CD4-positive, alpha-beta T cell treated with Interleukin-15 for 1 hour (primary cell): ENCODE measurements around the gene PTH2.
A peak's percentile ranks its signal among the peaks of the same experiment; 100 is the strongest.
"Not testable (repeated sequence)": the region's sequence is repeated elsewhere in the genome, so short reads cannot be mapped to it uniquely, and the experiment has no call there.

ENCODE experiments used
- DNase-seq: peaks from one replicate; pipeline ENCODE4 v3.0.0-alpha.2; 2020

The PTH2 gene

DNA sequence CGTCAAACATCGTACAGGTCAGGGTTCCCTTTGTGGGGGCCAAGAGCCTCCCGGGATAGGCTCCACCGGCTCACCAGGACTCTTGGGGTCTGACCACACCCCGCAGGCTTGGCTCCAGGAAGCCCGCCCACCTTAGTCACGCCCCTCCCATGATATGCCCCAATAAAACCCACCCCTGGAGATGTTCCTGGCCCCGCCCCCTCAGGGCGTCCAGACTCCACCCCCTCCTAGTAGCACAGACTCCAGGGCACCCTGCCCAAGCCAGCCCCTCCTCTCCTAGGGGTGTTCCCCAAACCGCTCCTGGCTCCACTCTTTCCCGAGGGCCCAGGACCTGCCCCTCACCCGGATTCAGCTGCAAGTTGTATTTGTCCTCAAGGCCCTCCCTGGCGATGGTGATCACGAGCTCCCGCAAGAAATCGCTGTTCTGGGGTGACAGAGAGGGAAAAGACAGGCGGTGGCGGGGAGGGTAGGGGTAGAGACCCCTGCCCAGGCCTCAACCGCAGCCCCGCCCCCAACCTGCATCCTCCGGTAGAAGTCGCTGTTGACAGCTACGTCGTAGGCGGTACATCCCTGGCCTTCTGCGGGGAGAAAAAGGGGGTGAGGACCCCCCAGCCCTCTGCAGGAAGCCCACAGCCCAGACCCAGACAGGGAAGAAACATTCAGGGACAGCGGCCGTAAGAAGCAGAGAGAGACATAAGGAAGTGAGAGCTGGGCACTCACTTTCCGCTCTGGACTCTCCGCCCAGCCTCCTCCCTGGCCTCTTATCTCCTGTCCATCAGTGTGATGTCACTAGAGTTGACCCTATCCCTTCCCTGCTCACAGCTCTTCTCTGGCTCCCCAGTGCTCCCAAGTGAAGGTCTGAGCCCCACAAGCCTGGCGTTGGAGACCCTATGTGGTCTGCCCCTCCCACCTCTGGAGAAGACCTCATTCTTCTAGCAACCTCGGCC lies 24.5 kb upstream of the PTH2 start:
- no peak for DNase-seq

DNA sequence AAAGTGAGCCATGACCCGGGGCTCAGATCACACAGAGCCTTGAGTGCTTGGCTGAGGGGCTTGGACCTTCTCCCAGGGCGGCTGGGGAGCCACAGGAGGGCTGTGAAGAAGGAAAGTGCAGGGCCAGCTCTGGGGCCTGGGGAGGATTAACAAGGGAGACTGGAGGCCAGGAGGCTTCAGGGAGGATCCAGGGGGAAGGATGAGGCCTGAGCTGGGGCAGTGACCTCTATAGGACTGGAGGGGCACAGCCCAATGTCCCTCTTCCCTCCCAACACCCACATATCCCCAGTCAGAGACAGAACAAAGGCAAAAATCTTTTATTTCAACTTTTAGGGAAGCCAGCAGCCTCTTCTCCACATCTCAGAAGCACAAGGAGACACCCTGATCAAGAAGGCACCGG lies 22.8 kb upstream of the PTH2 start:
- DNase-seq, result no peak

DNA sequence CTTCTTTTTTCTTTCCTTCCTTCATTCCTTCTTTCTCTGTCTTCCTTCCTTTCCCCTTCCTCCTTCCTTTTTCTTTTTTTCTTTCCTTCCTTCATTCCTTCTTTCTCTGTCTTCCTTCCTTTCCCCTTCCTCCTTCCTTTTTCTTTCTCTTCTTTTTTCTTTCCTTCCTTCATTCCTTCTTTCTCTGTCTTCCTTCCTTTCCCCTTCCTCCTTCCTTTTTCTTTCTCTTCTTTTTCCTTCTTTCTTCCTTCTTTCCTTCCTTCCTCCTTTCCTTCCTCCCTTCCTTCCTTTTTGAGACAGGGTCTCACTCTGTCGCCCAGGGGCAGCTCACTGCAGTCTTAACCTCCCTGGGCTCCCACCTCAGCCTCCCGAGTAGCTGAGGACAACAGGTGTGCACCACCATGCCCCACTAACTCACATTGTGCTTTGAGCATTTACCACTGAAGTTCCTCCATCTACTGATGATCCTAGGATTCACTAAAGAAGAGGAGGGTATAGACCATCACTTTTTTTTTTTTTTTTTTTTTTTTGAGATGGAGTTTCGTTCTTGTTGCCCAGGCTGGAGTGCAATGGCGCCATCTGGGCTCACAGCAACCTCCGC lies 21.0 kb upstream of the PTH2 start:
- DNase-seq, result not testable (repeated sequence)

DNA sequence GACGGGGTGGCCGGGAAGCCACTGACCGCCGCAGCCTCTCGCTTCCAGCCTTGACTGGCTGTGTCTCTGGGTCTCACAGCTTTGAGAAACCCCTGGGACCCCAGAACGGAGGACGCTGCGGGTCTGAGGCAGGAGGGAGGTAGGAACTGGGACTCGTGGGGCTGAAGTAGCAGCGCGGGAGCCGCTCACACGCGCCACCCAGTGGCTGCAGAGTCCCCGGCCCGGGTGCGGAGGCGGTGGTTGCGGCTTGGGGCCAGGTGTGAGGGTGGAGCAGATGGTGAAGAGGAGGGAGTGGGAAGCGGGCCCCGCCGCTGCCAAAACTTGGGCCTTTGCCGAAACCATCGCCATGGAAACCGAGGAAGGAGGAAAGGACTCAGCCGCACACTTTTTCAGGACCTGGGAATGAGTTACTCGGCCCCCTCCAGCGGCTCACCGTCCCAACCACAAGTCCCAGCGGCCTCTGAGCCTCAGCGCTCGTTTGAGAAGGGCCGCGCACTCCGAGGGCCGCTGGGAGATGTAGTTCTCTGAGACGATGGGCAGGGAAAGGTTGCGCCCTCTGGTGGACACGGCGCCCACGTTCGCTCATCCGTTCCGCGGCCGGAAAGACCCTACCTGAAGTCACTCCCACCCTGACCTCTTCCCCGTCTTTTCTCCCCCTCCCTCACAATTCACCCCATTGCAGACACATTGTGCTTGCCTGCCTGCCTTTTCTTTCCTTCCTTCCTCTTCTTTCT lies 20.3 kb upstream of the PTH2 start:
- DNase-seq, result peak; percentile 92

GRCh38 chr19:49442771-49443365 lies 19.6 kb upstream of the PTH2 start:
- DNase-seq, result peak; percentile 46

- DNase-seq, result no peak
Measured at GRCh38 chr19:49442354-49442753, 19.1 kb upstream of the PTH2 start.

- no peak for DNase-seq
Measured at GRCh38 chr19:49441960-49442350, 18.7 kb upstream of the PTH2 start.

DNA sequence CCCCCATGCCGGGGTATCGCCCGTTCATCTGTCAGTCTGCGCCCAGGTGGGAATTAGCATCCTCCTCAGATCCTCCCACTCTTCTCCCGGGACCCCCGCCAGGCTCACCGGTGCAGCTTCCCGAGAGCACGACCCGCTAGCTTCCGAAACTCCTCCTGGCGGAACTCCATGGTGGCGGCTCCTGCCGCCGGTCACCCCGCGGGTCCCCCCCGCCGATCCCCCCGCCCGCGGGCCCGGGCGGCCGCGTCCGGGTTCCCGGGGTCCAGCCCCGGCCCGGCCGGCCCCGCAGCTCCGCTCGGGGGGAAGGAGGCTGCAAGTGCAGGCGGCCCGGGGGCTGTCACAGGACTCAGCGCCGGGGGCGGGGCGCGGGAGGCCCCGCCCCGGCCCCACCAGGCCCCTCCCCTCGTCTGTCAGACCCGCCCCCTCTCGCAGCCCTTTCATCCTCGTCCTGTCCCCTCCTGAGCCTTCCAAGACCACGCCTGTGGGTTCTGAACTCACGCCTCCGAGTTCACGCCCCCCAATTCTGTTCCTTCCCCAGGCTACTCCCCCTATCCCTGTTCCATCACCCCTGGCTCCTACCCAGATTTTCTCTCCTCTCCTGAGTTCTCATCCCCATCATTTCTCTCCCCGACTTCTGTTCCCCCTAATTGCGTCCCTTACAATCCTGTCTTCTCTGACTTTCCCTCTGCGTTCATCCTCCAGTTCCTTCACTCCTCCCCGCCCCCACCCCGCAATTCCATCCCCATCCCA lies 18.1 kb upstream of the PTH2 start, which contains the start of gene SLC17A7:
Gene SLC17A7 (minus strand): TSS at position 318 of the 750 bp plus-strand sequence. CDS start 148 bp downstream, at position 170.
- peak; percentile 47 for DNase-seq

DNA sequence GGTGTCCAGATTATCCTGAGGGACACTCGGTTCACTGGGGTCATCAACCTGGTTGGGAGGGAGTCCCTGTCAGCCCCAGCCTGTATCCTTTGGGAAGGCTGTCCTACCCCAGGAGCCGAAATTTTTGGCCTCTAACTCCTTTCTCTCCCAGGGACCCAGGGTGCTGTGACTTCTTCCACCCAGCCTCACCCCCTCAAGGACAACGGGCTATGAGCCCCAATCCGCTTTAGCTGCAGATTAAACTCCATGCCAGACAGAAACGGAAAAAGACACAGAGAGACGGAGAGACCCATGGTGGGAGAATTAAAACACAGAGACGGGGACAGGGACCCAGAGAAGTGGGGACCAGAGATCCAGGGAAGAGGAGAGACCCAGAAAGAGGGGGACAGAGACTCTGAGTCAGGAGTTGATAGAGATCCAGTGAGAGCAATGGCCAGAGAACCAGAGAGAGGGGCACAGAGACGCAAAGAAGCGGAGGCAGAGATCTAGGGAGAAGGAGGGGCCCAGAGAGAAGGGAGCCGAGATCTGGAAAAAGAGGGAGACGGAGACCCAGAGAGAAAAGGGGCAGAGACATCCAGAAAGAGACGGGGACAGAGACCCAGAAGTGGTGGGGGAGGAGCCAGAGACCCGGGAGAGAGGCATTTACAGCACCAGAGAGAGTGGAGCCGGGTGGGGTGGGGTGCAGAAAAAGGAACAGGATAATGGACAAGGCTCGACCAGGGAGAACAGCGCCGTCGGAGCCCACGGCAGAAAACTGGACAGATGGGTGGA lies 17.4 kb upstream of the PTH2 start:
- DNase-seq, result no peak

DNA sequence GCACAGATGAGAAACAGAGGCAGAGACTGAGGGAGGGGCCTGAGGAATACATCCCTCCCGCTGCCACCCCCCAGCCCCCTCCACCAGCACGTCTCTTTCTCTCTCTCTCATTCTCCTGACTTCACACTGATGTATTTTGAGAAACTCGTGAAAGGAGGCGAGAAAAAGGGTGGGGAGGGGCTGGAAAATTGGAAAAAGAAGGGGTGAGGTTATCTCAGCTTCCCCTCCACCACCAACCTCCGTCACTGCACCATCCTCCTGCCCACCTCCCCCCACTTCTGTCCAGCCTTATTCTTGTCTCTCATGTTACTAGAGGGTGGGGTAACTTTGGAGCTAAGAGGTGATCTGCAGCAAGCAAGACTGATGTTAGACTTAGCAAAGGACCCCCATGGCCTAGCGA lies 16.6 kb upstream of the PTH2 start:
- no peak for DNase-seq

GRCh38 chr19:49438261-49438660 lies 15.0 kb upstream of the PTH2 start:
- no peak for DNase-seq

- DNase-seq, result no peak
Measured at GRCh38 chr19:49437231-49437630, 14.0 kb upstream of the PTH2 start.

- peak; percentile 61 for DNase-seq
Measured at GRCh38 chr19:49436381-49437017, 13.3 kb upstream of the PTH2 start.

DNA sequence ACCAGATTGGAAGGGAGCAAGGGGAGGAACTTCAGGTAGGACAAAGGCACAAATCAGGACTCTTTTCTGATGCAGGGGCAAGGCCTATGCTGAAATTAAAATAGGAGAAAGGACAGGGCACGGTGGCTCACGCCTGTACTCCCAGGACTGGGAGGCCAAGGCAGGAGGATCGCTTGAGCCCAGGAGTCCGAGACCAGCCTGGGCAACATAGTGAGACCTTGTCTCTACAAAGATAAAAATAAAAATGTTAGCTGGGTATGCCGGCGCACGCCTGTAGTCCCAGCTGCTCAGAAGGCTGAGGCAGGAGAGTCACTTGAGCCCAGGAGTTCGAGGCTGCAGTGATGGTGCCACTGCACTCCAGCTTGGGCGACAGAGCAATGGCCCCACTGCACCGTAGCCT lies 12.4 kb upstream of the PTH2 start:
- no peak for DNase-seq

DNA sequence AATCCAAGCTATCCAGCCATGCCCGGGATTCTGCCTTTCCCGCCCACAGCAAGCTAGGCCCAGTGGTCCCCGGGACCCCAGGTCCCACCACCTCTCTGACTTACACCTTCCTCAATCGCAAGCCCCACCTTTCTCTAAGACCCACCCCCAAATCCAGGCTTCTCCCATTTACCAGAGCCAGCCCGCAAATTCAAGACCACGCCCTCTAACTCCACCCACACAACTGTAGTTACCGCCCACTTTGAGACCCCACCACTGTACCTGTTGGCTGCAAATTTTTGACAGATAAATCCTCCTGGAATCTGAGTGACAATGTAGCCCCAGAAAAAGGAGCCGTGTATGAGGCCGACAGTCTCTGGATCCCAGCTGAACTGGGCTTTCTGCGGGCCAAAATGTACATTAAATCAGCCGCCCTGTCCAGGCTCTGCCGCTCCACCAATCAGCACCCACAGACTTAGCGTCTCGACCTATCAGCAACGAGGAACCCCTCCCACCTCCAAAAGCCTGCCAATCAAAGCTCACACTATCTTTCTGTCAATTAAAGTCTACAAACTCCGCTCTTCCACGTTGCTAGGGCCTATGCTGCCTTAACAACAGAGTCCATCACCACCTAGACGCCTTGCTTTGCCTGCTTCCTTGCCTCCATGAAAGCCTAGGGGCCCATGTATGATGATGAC lies 11.8 kb upstream of the PTH2 start:
- DNase-seq, result no peak

DNA sequence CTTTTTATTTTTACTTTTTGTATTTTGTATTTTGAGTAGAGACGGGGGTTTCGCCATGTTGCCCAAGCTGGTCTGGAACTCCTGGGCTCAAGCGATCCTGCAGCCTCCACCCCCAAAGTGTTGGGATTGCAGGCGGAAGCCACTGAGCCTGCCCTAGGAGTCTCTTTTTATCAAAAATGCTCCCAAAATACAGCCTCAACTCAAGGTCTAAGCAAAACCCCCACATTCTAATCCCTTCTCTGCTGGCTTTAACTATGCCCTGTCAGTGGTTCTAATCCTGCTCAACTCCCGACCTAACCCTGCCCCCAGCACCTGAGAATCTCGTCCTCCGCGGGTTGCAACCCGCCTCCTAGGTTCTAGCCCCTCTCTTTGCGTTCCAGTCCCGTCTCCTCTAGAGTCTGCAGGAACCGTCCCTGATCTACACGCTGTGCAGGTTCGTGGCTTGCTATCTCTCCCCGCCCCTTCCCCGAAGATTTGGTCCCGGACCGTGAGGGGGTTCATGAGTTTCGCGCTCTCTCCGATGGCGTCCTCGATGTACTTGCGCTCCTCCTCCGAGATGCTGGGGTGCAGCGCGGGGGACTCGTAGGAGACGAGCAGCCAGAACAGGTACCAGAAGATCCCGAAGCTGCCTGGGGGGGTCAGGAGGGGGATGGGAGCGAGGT lies 10.1 kb upstream of the PTH2 start:
- no peak for DNase-seq

- DNase-seq, result no peak
Measured at GRCh38 chr19:49432141-49433073, 9.2 kb upstream of the PTH2 start.

GRCh38 chr19:49431330-49431749 lies 8.1 kb upstream of the PTH2 start:
- DNase-seq, result peak; percentile 30
